Keratinocyte (primary cell): Measurements from ENCODE around the gene CDH9. TPM values are rescaled to one million over a fixed set of nuclear protein-coding genes. Genes with fewer than 3 reads are reported as not detected.

Experiments used
- DNase-seq: peaks from one replicate; pipeline ENCODE4 v3.0.0-alpha.2; 2011; ENCODE audit warnings: low read depth, missing footprints, low spot score
- FAIRE-seq: peaks from 2 replicates; lab custom pipeline; 2011; peaks lifted over from hg19 to GRCh38; lab: Jason Lieb, UNC
- H2AFZ ChIP-seq: 2 replicates; pipeline ENCODE4 v1.6.0; 2012; ENCODE audit warnings: low read length, control low read depth, inconsistent platforms; ENCODE audit not compliant: control insufficient read depth
- H3K27ac ChIP-seq: 2 replicates; pipeline ENCODE4 v1.5.1; 2011; ENCODE audit warnings: low read length; ENCODE audit not compliant: control insufficient read depth, insufficient read depth
- H3K27me3 ChIP-seq: 3 replicates; pipeline ENCODE4 v1.6.0; 2011; ENCODE audit warnings: low read length; ENCODE audit not compliant: control insufficient read depth, insufficient read depth; ENCODE audit errors: extremely low read depth
- H3K36me3 ChIP-seq, 2 experiments: 2 replicates in 1 of 2; 3 replicates in 1 of 2; pipeline ENCODE4 v1.5.1; 2011; ENCODE audit warnings: low read length in 2 of 2, mild to moderate bottlenecking in 1 of 2; ENCODE audit not compliant: control insufficient read depth in 2 of 2, insufficient read depth in 2 of 2; ENCODE audit errors: extremely low read depth in 1 of 2
- H3K4me1 ChIP-seq: 3 replicates; pipeline ENCODE4 v1.5.1; 2011; ENCODE audit warnings: low read length; ENCODE audit not compliant: control insufficient read depth, insufficient read depth; ENCODE audit errors: extremely low read depth
- H3K4me2 ChIP-seq: 3 replicates; pipeline ENCODE4 v1.6.0; 2011; ENCODE audit warnings: low read depth, low read length; ENCODE audit not compliant: control insufficient read depth, insufficient read depth; ENCODE audit errors: extremely low read depth
- H3K4me3 ChIP-seq, 3 experiments: fragments of 200-600 bp in 1 of 3; sonication (generic) in 1 of 3; 2 replicates in 2 of 3; 3 replicates in 1 of 3; pipeline ENCODE4 v1.5.1; 2011 to 2016; ENCODE audit warnings: low read length in 3 of 3, mild to moderate bottlenecking in 3 of 3, control low read depth in 2 of 3, inconsistent platforms in 1 of 3, low read depth in 1 of 3, mixed read lengths in 1 of 3, mixed run types in 1 of 3, moderate library complexity in 1 of 3; ENCODE audit not compliant: control insufficient read depth in 2 of 3, insufficient read depth in 2 of 3; ENCODE audit errors: extremely low read depth in 1 of 3
- H3K79me2 ChIP-seq: 2 replicates; pipeline ENCODE4 v1.6.0; 2012; ENCODE audit warnings: low read length; ENCODE audit not compliant: control insufficient read depth, insufficient read depth
- H3K9ac ChIP-seq: 3 replicates; pipeline ENCODE4 v1.6.0; 2011; ENCODE audit warnings: low read length; ENCODE audit not compliant: control insufficient read depth, insufficient read depth; ENCODE audit errors: extremely low read depth
- H3K9me1 ChIP-seq: 3 replicates; pipeline ENCODE4 v1.6.0; 2011; ENCODE audit warnings: low read length; ENCODE audit not compliant: control insufficient read depth, insufficient read depth; ENCODE audit errors: extremely low read depth
- H3K9me3 ChIP-seq: 2 replicates; pipeline ENCODE4 v1.5.1; 2012; ENCODE audit warnings: low read depth, low read length; ENCODE audit not compliant: control insufficient read depth
- H4K20me1 ChIP-seq: 3 replicates; pipeline ENCODE4 v1.6.0; 2011; ENCODE audit warnings: low read length; ENCODE audit not compliant: control insufficient read depth, insufficient read depth; ENCODE audit errors: extremely low read depth
- EZH2 ChIP-seq: IDR thresholded peaks from one replicate; pipeline ENCODE4 v1.6.1; 2012; ENCODE audit warnings: inconsistent platforms, mild to moderate bottlenecking, low read length, moderate library complexity
- dilution Hi-C: fragments of 300-500 bp; cut with MboI; formaldehyde crosslinking; loops from one replicate; pipeline ENCODE4 v1.7.0; 2020; ENCODE audit warnings: low sequenced_read_pairs; ENCODE audit not compliant: extremely low pct_ligation_motif_present
- polyA plus RNA-seq, 5 experiments: library from polyadenylated mRNA; depleted of rRNA in 3 of 5; stranded (reverse) in 3 of 5; stranded (forward) in 1 of 5; unstranded in 1 of 5; fragments of >200 nt; gene quantifications; 1 replicate in 1 of 5; 2 replicates in 3 of 5; 3 replicates in 1 of 5; pipeline versions ENCODE4 v1.2.1 to v1.2.3, GENCODE V29; 2011 to 2012; ENCODE audit warnings: missing spikeins in 2 of 5, low read depth in 1 of 5, low replicate concordance in 1 of 5
- TF ChIP-seq, protein P1 (sequence below), 3 experiments: IDR thresholded peaks in 1 of 3; conservative IDR thresholded peaks in 1 of 3; optimal IDR thresholded peaks in 1 of 3; 2 replicates in 2 of 3; 3 replicates in 1 of 3; pipeline versions ENCODE3 to v1.5.1; 2011; ENCODE audit warnings: low read length in 3 of 3, mild to moderate bottlenecking in 3 of 3, moderate library complexity in 2 of 3, control low read depth in 1 of 3, inconsistent platforms in 1 of 3; ENCODE audit not compliant: insufficient read depth in 2 of 3; ENCODE audit errors: extremely low read depth in 1 of 3

CDH9 gene
- polyA plus RNA-seq, 1 donor (not counting 4 experiments of a cell fraction or from before 2014, with no cell fraction given): not detected

DNA sequence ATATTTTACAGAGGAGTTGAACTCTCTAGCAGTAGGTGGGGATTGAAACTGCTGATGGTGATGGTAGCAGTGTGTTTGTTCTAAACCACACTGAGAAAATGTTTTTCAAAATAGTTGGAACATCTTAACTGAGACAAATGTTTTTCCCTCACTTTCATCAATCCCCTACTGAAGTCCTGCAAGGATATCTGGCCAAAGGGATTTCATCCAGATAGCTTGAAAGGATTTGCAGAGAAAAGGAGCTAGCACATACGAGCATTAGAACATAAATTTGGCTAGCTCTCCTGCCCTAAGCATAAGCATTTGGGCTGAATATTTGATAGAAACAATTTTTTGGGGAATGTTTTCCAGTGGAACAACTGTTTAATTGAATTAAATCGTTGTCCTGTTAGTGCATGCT is 153.9 kb downstream of the CDH9 start:
- no peaks in the 10 kb centered on the region for H3K9me1 ChIP-seq
- no peaks in the 10 kb centered on the region for H3K36me3 ChIP-seq
- H3K9ac ChIP-seq: no peak overlapping the region
- FAIRE-seq: no peak
- H3K4me2 ChIP-seq: no peak overlapping the region
- dilution Hi-C loops: no loop called here
- H3K27me3 ChIP-seq: no peaks in the 10 kb centered on the region
- no peaks in the 10 kb centered on the region for H4K20me1 ChIP-seq
- no peak overlapping the region for H3K27ac ChIP-seq
- no peak for TF ChIP-seq EZH2
- TF ChIP-seq, protein P1, sequence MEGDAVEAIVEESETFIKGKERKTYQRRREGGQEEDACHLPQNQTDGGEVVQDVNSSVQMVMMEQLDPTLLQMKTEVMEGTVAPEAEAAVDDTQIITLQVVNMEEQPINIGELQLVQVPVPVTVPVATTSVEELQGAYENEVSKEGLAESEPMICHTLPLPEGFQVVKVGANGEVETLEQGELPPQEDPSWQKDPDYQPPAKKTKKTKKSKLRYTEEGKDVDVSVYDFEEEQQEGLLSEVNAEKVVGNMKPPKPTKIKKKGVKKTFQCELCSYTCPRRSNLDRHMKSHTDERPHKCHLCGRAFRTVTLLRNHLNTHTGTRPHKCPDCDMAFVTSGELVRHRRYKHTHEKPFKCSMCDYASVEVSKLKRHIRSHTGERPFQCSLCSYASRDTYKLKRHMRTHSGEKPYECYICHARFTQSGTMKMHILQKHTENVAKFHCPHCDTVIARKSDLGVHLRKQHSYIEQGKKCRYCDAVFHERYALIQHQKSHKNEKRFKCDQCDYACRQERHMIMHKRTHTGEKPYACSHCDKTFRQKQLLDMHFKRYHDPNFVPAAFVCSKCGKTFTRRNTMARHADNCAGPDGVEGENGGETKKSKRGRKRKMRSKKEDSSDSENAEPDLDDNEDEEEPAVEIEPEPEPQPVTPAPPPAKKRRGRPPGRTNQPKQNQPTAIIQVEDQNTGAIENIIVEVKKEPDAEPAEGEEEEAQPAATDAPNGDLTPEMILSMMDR (optimal IDR thresholded peaks at IDR 0.05 in 1 of 3, IDR thresholded peaks at IDR 0.05 in 1 of 3, conservative IDR thresholded peaks at IDR 0.05 in 1 of 3; ENCODE audit: extremely low read depth in 1 of 3, insufficient read depth in 2 of 3, low read length in 3 of 3): no peak
- H2AFZ ChIP-seq: no peak overlapping the region
- no peaks in the 10 kb centered on the region for H3K4me1 ChIP-seq
- no peak overlapping the region for H3K4me3 ChIP-seq
- no peak for DNase-seq
- H3K9me3 ChIP-seq: no peaks in the 10 kb centered on the region
- H3K79me2 ChIP-seq: no peaks in the 10 kb centered on the region

DNA sequence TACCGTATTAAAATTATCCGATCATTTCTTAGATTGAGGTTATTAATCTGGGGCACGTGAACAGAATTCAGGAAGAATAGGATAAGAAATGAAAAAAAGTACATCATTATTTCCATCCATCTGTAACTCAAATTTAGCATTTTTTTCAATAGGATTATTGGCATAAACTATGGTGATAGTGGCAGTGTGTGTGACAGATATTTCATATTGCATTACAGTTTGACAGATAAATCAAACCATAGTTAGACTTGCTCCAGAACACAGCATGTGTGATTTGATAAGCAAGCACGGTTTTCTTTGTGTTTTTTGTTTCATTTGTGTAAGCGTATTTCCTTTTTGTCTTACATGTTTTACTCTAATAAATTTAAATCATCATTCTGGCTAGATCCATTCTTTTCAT is 155.0 kb downstream of the CDH9 start:
- Histone ChIP-seq H3K9me3 (no peaks in the 10 kb centered on the region), H4K20me1 (no peaks in the 10 kb centered on the region), H3K36me3 (no peaks in the 10 kb centered on the region), H3K27ac (no peak overlapping the region), H3K27me3 (no peaks in the 10 kb centered on the region), H3K9ac (no peak overlapping the region), H3K4me2 (no peak overlapping the region), H3K79me2 (no peaks in the 10 kb centered on the region), H2AFZ (no peak overlapping the region), H3K9me1 (no peaks in the 10 kb centered on the region), H3K4me3 (no peak overlapping the region), H3K4me1 (no peaks in the 10 kb centered on the region)
- FAIRE-seq: no peak
- dilution Hi-C loops: no loop called here
- DNase-seq: no peak
- no peak for TF ChIP-seq EZH2
- TF ChIP-seq, protein P1 (optimal IDR thresholded peaks at IDR 0.05 in 1 of 3, IDR thresholded peaks at IDR 0.05 in 1 of 3, conservative IDR thresholded peaks at IDR 0.05 in 1 of 3; ENCODE audit: extremely low read depth in 1 of 3, insufficient read depth in 2 of 3, low read length in 3 of 3): no peak
